GM18907 (cell line): ENCODE measurements around the gene NPSR1.
A peak's percentile ranks its signal among the peaks of the same experiment; 100 is the strongest.

Source experiments
- ATAC-seq: cut with Tn5 transposase; IDR thresholded peaks from one replicate; pipeline ENCODE4 v1.9.1; 2021; ENCODE audit warnings: mild to moderate bottlenecking, moderate library complexity; ENCODE audit not compliant: unreplicated experiment

NPSR1 gene

GRCh38 chr7:34720289-34720688, 62.3 kb downstream of the NPSR1 start:
- no peak for ATAC-seq

GRCh38 chr7:34723338-34723737, 65.3 kb downstream of the NPSR1 start:
- no peak for ATAC-seq

- ATAC-seq, result no peak
Measured at GRCh38 chr7:34723866-34724490, 66.0 kb downstream of the NPSR1 start.

- ATAC-seq, result no peak
Measured at GRCh38 chr7:34726221-34726620, 68.2 kb downstream of the NPSR1 start.

GRCh38 chr7:34727464-34727995, 69.5 kb downstream of the NPSR1 start:
- ATAC-seq, result peak; percentile 68

GRCh38 chr7:34728156-34728555, 70.1 kb downstream of the NPSR1 start:
- ATAC-seq, result no peak

GRCh38 chr7:34734771-34735170, 76.8 kb downstream of the NPSR1 start:
- ATAC-seq, result peak; percentile 48

- ATAC-seq, result no peak
Measured at GRCh38 chr7:34735526-34735925, 77.5 kb downstream of the NPSR1 start.

GRCh38 chr7:34739651-34740300, 81.8 kb downstream of the NPSR1 start:
- ATAC-seq, result no peak

- no peak for ATAC-seq
Measured at GRCh38 chr7:34740840-34741239, 82.8 kb downstream of the NPSR1 start.

- ATAC-seq, result peak; percentile 47
Measured at GRCh38 chr7:34747176-34747781, 89.3 kb downstream of the NPSR1 start.

- no peak for ATAC-seq
Measured at GRCh38 chr7:34747867-34748727, 90.1 kb downstream of the NPSR1 start.

- no peak for ATAC-seq
Measured at GRCh38 chr7:34748728-34749089, 90.7 kb downstream of the NPSR1 start.

- no peak for ATAC-seq
Measured at GRCh38 chr7:34749446-34749845, 91.4 kb downstream of the NPSR1 start.

- no peak for ATAC-seq
Measured at GRCh38 chr7:34750209-34750608, 92.2 kb downstream of the NPSR1 start.

GRCh38 chr7:34750636-34751035, 92.6 kb downstream of the NPSR1 start:
- ATAC-seq, result no peak

- ATAC-seq, result peak; percentile 41
Measured at GRCh38 chr7:34751725-34752643, 94.0 kb downstream of the NPSR1 start.

- peak; percentile 56 for ATAC-seq
Measured at GRCh38 chr7:34752929-34753328, 94.9 kb downstream of the NPSR1 start.

- peak; percentile 51 for ATAC-seq
Measured at GRCh38 chr7:34755008-34755407, 97.0 kb downstream of the NPSR1 start.

- peak; percentile 26 for ATAC-seq
Measured at GRCh38 chr7:34756025-34756437, 98.0 kb downstream of the NPSR1 start.
